Measurements from ENCODE around the gene SMTN. TPM values are rescaled to one million over a fixed set of nuclear protein-coding genes. Genes with fewer than 3 reads are reported as not detected.

The SMTN gene
- total RNA-seq, 1 donor from 2014 or later = 736 TPM

- peak; percentile 86 for DNase-seq (ENCODE audit: low spot score)
- peak; percentile 91 for TF ChIP-seq CTCF (IDR thresholded peaks at IDR 0.05; ENCODE audit: unreplicated experiment)
- peak overlapping the region; percentile 90 for H3K27ac Mint-ChIP-seq (ENCODE audit: unreplicated experiment)
- H3K36me3 Mint-ChIP-seq (ENCODE audit: low read depth, unreplicated experiment) = peaks cover 43% of the 10 kb centered on the region
- peak overlapping the region; percentile 82 for H3K4me3 Mint-ChIP-seq (ENCODE audit: unreplicated experiment)
- H3K9me3 Mint-ChIP-seq (ENCODE audit: unreplicated experiment) = no peaks in the 10 kb centered on the region
- peaks cover 51% of the 10 kb centered on the region for H3K4me1 Mint-ChIP-seq (ENCODE audit: unreplicated experiment)
- peaks cover 9% of the 10 kb centered on the region for H3K27me3 Mint-ChIP-seq (ENCODE audit: unreplicated experiment)
Observed at GRCh38 chr22:31084811-31085492, 3.8 kb downstream of the SMTN start.

- H3K27me3 Mint-ChIP-seq (ENCODE audit: unreplicated experiment) = peaks cover 9% of the 10 kb centered on the region
- H3K27ac Mint-ChIP-seq (ENCODE audit: unreplicated experiment) = peak overlapping the region; percentile 90
- no peak for DNase-seq (ENCODE audit: low spot score)
- H3K4me3 Mint-ChIP-seq (ENCODE audit: unreplicated experiment) = peak overlapping the region; percentile 82
- TF ChIP-seq CTCF (IDR thresholded peaks at IDR 0.05; ENCODE audit: unreplicated experiment) = peak; percentile 43
- H3K36me3 Mint-ChIP-seq (ENCODE audit: low read depth, unreplicated experiment) = peaks cover 43% of the 10 kb centered on the region
- no peaks in the 10 kb centered on the region for H3K9me3 Mint-ChIP-seq (ENCODE audit: unreplicated experiment)
- H3K4me1 Mint-ChIP-seq (ENCODE audit: unreplicated experiment) = peaks cover 48% of the 10 kb centered on the region
Observed at GRCh38 chr22:31085493-31085824, 4.3 kb downstream of the SMTN start.

- Mint-ChIP-seq H3K4me3 (ENCODE audit: unreplicated experiment) (peak overlapping the region; percentile 82), H3K4me1 (ENCODE audit: unreplicated experiment) (peaks cover 45% of the 10 kb centered on the region), H3K36me3 (ENCODE audit: low read depth, unreplicated experiment) (peaks cover 47% of the 10 kb centered on the region), H3K27ac (ENCODE audit: unreplicated experiment) (peak overlapping the region; percentile 90), H3K27me3 (ENCODE audit: unreplicated experiment) (peaks cover 9% of the 10 kb centered on the region), H3K9me3 (ENCODE audit: unreplicated experiment) (no peaks in the 10 kb centered on the region)
- no peak for DNase-seq (ENCODE audit: low spot score)
- TF ChIP-seq CTCF (IDR thresholded peaks at IDR 0.05; ENCODE audit: unreplicated experiment) = no peak
Observed at GRCh38 chr22:31085928-31086327, 4.8 kb downstream of the SMTN start.

GRCh38 chr22:31086703-31087330 lies 5.7 kb downstream of the SMTN start:
- no peak for TF ChIP-seq CTCF (IDR thresholded peaks at IDR 0.05; ENCODE audit: unreplicated experiment)
- no peaks in the 10 kb centered on the region for H3K9me3 Mint-ChIP-seq (ENCODE audit: unreplicated experiment)
- H3K4me1 Mint-ChIP-seq (ENCODE audit: unreplicated experiment) = peaks cover 41% of the 10 kb centered on the region
- peak overlapping the region; percentile 43 for H3K27ac Mint-ChIP-seq (ENCODE audit: unreplicated experiment)
- DNase-seq (ENCODE audit: low spot score) = no peak
- H3K27me3 Mint-ChIP-seq (ENCODE audit: unreplicated experiment) = peaks cover 7% of the 10 kb centered on the region
- H3K36me3 Mint-ChIP-seq (ENCODE audit: low read depth, unreplicated experiment) = peaks cover 47% of the 10 kb centered on the region
- no peak overlapping the region for H3K4me3 Mint-ChIP-seq (ENCODE audit: unreplicated experiment)

- no peak for DNase-seq (ENCODE audit: low spot score)
- H3K4me3 Mint-ChIP-seq (ENCODE audit: unreplicated experiment) = peak overlapping the region; percentile 47
- H3K27me3 Mint-ChIP-seq (ENCODE audit: unreplicated experiment) = peaks cover 8% of the 10 kb centered on the region
- H3K4me1 Mint-ChIP-seq (ENCODE audit: unreplicated experiment) = peaks cover 35% of the 10 kb centered on the region
- no peak overlapping the region for H3K27ac Mint-ChIP-seq (ENCODE audit: unreplicated experiment)
- no peak for TF ChIP-seq CTCF (IDR thresholded peaks at IDR 0.05; ENCODE audit: unreplicated experiment)
- H3K36me3 Mint-ChIP-seq (ENCODE audit: low read depth, unreplicated experiment) = peaks cover 44% of the 10 kb centered on the region
- no peaks in the 10 kb centered on the region for H3K9me3 Mint-ChIP-seq (ENCODE audit: unreplicated experiment)
Observed at GRCh38 chr22:31087744-31088215, 6.7 kb downstream of the SMTN start.
